GM19467 (cell line): ENCODE results near the gene ZNF213.
A peak's percentile ranks its signal among the peaks of the same experiment; 100 is the strongest.
"Not testable (repeated sequence)": the region's sequence is repeated elsewhere in the genome, so short reads cannot be mapped to it uniquely, and the experiment has no call there.

Source experiments
- ATAC-seq: cut with Tn5 transposase; IDR thresholded peaks from one replicate; pipeline ENCODE4 v1.9.1; 2021; ENCODE audit warnings: mild to moderate bottlenecking, moderate library complexity; ENCODE audit not compliant: unreplicated experiment

ZNF213 gene

DNA sequence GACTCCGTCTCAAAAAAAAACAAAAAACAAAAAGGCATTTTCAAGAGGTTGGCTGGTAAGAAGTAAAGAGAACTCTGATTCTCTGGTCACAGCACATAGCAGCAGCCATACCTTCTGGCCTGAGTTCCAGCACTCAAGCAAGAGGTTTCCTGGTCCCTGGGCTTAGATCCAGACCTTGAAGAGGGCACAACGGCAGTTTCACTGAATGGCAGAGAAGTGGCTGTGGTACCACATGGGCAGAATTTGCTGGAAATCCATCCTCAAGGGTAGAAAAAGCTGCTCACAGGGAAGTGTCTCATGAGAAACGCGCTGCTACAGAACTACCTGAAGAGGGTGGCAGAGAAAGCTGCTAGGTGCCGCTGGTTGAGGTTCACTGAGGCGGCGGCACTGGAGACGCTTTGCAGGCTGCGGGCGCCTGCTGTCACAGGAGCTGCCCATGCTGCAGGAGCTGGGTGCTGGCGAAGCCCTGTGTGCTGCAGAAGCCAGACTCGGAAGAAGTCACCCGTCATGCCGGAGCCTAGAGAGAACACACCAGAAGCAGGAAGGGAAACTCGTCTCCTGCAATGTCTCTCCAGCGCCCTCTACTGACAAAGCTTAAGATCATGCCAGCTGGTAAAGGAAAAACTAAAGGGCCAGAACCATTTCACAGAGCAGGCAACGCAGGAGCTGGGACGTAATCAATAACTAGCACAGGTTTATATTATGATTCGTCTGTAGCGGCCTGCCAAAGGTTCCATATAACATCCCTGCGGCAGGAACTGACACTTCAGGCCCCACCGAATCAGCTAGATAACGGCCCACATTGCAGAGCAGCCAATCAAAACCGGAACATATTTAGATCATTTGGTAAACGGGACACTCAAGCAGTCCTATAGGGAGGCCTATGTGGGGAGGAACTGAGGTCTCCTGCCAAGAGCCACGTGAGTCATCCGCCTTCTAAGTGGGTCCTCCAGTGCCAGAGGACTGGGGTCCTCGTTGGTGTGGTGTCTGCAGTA, 5.4 kb upstream of the ZNF213 start:
- peak; percentile 56 for ATAC-seq

DNA sequence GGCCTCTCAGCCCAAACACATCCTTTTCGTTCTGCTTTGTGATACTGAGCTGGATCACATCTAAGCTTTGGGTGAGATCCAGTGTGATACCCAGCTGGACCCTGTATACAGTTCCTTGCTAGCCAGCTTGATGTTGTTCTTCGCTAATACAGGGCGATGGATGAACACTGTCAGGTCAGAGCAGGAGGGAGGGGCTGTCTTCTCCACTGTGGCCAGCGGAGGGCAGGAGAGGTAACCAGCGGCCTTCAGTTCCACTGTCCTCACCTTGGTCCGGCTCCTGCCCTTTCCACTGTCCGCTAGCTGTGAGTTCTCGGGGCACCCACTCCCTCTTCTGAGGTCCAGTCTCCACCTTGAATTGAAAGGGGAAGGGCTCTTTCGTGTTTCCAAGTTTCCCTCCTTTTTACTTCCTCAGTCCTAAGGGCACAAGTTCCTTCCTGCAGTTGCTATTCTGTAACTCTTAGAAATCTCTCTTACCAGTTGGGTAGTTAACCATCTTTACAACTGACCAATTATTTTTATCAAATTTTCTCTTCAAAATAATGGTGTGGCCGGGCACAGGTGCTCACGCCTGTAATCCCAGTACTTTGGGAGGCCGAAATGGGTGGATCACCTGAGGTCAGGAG, 3.0 kb upstream of the ZNF213 start:
- no peak for ATAC-seq

DNA sequence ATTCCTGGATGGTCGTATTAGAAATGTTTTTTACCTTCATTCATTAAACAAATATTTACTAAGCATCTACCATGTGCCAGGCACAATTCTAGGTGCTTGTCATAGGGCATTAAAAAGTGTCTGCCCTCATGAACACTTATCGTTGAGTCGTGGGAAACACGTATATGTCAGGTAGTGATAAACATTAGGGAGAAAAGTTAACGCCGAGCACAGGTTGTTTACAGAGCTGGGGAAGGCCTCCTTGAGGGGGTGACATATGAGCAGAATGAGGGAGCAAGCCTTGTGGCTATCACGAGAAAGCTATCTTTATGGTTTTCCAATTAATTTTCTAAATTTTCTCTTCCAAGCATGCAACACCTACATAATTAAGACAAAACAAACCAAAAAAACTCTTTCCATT, 985 bp upstream of the ZNF213 start:
- ATAC-seq: no peak

DNA sequence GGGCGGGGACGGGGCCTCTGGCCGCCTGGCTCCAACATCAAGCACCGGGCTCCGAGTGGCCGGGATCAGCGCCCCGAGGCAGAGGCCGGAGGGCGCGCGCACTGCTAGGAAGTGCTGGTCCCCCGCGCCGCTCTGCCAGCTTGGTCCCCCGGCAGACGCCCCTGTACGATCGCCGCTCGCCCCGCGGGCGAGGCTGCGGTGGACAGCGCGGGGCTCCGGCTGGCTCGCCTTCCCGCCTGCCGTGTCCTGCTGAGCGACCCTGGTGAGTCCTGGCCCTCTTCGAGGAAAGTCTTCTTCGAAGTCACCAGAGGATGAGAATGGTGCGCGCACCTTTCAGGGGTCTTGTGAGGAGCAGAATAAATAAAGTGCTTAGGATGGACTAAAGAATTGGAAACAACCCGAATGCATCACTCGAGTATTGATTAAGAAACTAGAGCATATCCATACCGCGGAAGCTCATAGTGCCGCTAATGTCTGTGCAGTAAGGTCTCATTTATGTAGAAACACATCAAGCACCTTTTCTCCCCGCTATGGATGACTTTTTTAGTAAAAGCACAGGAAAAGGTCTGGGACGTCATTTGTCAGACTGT, 392 bp downstream of the ZNF213 start:
- no peak for ATAC-seq

DNA sequence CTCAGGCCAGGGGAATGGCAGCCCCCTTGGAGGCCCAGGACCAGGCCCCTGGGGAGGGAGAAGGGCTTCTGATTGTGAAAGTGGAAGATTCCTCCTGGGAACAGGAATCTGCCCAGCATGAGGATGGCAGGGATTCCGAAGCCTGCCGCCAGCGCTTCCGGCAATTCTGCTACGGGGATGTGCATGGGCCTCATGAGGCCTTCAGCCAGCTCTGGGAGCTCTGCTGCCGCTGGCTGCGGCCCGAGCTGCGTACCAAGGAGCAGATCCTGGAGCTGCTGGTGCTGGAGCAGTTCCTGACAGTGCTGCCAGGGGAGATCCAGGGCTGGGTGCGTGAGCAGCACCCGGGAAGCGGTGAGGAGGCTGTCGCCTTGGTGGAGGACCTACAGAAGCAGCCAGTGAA, 2.4 kb downstream of the ZNF213 start:
- ATAC-seq: no peak

DNA sequence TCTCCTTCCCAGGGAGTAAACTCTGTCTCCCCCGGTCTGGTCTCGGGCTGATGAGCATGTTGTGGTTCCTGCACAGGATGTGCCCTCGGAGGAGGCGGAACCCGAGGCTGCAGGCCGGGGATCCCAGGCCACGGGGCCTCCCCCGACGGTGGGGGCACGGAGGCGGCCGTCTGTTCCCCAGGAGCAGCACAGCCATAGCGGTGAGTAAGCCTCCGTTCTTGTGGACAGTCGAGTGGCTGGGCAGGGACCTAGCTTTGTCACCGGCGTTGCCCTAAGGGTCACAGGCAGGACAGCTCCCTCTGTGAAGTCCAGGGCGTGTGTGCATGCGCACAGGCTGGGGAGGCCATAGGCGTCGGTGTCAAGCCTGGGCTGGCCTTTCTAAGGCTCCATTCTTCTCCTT, 3.5 kb downstream of the ZNF213 start:
- ATAC-seq: no peak

DNA sequence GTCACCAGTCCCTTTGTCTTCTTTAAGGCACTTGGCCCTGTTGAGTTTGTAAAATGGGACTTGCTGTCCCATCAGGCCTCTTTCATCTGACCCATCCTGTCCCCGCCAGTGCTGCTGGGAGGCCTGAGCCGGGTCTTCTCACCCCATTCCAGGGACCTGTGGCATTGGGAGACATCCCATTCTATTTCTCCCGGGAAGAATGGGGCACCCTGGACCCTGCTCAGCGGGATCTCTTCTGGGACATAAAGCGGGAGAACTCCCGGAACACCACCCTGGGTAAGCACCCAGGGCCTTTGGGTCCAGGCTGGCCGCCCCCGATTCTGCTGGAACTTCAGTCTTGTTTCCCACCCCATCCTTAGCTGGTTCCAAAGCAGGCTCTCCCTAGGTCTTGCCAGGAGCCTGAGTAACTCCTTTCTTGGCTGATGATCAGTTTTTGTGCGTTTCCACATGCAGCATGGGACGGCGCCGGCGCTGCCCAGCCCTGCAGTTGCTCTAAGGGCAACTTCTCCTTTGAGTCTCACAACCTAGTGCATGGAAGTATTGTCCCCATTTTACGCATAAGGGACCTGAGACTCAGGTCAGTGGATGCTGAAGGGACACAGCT, 4.1 kb downstream of the ZNF213 start:
- ATAC-seq: no peak

DNA sequence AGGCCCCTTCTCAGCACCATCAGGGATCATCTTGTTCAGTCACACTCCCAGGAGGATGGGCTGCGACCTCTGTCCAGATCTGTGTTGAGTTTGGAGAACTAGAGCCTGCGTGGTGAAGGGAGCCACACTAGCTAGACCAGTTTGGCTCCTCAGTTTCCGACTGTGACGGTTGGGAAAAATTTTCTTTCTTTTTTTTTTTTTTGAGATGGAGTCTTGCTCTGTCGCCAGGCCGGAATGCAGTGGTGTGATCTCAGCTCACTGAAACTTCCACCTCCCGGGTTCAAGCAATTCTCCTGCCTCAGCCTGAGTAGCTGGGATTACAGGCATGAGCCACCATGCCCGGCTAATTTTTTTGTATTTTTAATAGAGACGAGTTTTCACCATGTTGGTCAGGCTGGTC, 4.7 kb downstream of the ZNF213 start:
- not testable (repeated sequence) for ATAC-seq

DNA sequence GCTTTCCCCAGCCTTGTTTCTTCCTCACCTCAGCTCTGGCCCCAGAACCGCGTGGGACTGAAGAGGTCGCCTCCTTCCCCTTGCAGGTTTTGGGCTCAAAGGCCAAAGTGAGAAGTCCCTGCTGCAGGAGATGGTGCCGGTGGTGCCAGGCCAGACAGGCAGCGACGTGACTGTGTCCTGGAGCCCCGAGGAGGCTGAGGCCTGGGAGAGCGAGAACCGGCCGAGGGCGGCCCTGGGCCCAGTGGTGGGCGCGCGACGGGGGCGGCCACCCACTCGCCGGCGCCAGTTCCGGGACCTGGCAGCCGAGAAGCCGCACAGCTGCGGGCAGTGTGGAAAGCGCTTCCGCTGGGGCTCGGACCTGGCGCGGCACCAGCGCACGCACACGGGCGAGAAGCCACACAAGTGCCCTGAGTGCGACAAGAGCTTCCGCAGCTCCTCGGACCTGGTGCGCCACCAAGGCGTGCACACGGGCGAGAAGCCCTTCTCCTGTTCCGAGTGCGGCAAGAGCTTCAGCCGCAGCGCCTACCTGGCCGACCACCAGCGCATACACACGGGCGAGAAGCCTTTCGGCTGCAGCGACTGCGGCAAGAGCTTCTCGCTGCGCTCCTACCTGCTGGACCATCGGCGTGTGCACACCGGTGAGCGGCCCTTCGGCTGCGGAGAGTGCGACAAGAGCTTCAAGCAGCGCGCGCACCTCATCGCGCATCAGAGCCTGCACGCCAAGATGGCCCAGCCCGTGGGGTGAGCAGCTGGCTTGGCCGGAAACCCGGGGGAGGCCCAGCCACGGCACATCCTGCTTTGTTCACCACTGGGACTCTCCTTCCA, 6.0 kb downstream of the ZNF213 start:
- no peak for ATAC-seq

DNA sequence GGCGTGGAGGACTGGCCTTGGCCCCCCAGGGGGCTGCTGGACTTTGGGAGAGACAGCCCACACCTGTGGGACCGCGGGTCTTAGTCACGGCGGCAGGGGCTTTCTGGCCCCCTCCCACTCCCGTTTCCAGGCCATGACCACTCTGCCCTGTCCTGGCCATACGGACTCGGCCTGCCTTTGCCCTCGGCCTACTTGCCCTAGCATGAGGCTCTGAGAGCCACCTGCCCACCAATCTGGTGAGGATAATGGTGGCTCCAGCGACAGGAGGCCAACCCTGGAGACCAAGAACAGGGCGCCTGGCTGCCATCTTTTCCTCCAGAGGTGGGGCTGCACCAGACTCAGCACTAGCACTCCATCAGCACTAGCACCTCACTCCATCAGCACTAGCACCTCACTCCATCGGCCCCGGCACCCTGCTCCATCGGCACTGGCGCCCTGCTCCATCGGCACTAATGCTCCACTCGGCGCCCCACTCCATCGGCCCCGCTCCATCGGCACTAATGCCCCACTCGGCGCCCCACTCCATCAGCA, 7.0 kb downstream of the ZNF213 start:
- ATAC-seq: no peak

DNA sequence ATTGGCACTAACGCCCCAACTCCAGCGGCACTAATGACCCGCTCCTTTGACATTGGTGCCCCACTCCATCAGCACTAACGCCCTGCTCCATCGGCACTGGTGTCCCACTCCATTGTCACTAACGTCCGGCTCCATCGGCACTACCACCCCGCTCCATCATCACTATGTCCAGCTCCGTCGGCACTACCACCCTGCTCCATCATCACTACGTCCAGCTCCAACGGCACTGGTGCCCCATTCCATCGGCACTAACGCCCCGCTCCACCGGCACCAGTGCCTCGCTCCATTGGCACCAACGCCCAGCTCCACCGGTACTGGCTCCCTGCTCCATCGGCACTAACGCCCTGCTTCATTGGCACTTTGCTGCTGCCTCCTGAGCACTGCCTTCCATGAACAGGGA, 7.5 kb downstream of the ZNF213 start:
- no peak for ATAC-seq

DNA sequence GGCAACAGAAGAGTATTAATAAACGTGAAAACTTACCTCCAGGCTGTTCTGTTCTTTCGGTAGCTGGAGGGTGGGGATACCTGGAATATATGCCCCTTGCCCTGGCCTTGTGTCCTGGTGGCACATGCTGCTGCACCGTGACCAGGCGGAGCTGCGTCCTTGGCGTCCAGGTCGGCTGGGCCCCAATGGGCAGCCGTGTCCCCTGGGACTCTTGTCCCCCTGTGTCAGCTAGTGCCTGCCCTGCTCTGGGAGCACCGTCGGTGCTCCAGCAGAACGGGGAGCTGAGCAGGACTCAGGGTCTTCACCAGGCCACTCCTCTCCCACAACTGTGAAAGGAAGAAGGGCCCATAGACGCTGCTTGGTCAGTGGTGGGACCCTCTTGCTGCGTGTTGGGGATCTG, 7.9 kb downstream of the ZNF213 start:
- ATAC-seq: no peak

DNA sequence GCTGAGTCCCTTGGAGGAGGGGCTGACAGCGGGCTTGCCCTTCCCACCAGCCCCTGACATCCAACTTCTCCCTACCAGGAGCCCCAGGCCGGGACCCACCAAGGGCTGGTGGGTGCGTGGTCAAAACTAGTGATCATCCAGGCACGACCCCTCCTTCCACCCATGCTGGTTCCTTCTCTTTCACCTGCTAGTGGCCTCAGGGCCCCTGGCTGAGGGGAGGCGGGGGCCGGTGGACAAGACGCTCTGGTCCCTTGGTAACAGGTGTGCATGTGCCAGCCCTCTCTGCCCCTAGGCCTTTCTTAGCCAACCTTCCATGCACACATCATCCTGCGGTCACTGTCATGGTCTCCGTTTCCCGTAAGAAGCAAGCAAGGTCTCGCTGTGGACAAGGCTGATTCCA, 8.4 kb downstream of the ZNF213 start:
- no peak for ATAC-seq

DNA sequence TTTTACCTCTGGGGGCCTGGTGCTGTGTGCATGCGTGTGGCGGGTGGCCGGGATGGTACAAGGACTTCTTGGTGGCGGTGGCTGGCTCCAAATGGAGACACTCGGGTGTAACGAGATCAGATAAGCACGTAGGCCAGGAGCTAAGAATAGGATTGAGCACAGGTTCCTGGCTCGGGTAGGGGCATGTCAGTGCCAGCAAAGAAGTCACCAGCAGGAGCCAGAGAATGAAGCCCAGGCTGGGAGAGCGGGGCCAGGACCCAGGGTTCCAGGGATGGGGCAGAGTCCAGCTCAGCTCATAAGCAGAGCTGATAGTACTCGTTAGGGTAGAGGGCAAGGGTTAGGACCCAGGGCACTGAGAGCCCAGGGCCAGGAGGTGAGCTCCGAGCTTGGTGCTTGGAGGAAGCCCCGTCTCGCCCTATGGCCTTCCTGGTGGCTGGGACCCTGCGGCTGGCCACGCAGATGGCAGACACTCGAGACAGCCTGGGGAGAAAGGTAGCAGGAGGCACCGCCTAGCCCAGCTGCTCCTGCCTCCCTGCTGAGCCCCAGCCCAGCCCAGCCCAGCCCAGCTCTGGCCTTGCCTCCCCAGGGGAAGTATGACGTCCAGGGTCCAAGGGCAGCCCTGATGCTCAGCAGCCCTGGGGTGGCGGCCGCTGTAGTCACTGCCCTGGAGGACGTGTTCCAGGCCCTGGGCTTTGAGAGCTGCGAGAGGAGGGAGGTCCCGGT, 8.9 kb downstream of the ZNF213 start:
- ATAC-seq: no peak

DNA sequence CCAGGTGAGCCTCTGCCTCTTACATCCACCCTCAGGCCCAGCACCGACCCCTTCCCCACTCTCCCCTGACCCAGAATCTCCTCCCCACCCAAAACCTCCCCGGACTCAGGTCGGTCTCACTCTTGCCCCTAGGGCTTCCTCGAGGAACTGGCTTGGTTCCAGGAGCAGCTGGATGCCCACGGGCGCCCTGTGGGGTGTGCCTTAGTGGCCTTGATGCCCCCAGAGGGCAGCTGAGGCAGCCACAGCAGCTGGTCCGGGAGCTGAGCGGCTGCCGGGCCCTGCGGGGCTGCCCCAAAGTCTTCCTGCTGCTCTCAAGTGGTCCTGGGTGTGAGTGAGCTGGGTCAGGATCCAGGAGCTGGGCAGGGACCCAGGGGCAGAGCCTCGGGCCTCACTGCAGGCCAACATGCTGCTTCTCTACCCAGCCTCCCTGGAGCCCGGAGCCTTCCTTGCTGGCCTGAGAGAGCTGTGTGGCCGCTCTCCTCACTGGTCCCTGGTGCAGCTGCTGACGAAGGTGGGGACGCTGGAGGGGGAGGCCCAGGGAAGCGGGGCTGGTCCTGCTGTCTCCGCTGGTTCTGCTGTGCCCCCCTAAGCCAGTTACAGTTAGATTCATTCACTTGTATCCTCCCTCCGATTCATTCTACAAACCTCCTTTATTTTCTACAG, 9.6 kb downstream of the ZNF213 start:
- no peak for ATAC-seq

DNA sequence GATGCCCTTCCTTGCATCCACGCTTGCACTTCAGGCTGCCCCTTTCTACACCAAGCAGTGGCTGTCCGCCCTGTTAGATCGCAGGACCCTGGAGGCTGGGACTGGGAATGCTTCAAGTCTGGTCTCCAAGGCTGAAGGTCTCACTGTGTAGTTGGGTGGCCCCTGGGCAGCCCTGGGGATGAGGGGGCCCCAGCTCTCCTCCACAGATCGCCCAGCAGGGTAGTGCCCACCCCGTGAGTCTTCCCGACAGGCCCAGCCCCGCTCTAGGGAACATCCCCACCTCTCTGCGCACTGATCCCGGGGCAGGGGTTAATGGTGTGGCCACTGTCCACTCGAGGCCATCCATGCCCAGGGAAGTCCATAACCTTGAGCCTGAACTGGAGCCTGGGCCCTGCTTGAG, 10.3 kb downstream of the ZNF213 start:
- ATAC-seq: no peak

DNA sequence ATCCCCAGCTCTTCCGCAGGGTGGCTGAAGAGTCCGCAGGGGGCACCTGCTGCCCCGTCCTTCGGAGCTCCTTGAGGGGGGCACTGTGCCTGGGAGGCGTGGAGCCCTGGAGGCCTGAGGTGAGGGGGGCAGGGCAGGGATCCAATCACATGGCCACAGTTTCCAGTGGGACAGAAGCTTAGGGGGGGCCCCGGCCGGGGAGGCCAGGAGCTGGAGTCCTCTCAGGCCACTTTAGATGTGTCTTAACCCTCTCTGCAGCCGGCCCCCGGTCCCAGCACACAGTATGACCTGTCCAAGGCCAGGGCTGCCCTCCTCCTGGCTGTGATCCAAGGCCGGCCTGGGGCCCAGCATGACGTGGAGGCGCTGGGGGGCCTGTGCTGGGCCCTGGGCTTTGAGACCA, 10.8 kb downstream of the ZNF213 start:
- no peak for ATAC-seq

DNA sequence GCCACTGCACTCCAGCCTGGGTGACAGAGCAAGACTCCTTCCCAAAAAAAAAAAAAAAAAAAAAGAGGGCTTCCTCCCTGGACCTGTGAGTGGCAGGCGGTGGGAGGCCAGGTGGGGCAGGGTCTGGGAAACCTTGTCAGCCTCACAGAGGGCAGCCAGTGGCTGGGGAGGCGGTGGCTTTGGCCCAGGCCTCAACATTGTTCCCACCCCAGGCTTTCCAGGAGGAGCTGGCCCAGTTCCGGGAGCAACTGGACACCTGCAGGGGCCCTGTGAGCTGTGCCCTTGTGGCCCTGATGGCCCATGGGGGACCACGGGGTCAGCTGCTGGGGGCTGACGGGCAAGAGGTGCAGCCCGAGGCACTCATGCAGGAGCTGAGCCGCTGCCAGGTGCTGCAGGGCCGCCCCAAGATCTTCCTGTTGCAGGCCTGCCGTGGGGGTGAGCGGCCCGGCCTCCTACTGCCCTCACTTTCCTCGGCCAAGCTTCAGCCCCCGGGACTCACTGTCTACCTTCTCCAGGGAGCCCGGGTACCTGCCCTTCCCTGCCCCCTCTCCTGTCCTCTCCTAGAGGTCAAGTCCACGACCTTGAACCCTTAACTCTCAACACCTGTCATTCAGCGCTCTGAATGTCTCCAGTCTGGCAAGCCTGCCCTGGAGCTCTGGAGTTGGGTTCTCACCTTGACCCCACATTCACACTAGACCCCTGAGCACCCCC, 12.4 kb downstream of the ZNF213 start:
- ATAC-seq: no peak

DNA sequence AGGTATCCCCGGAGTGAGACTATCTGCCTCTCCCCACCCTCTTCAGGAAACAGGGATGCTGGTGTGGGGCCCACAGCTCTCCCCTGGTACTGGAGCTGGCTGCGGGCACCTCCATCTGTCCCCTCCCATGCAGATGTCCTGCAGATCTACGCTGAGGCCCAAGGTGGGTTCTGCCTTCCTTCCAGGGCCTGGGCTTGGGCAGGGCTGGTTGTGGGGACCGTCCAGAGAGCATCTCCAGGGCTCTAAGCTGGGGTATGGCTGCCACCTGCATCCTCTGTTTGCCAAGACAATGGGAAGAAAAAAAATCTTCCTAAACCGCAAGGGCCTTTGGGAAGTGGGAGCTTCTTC, 12.9 kb downstream of the ZNF213 start:
- ATAC-seq: no peak
